Amniotic stem cell (primary cell): Measurements from ENCODE around the gene PDAP1.
"Not testable (repeated sequence)": the region's sequence is repeated elsewhere in the genome, so short reads cannot be mapped to it uniquely, and the experiment has no call there.

Experiments
- DNase-seq: peaks from one replicate; lab custom pipeline; 2025; lab: John Stamatoyannopoulos, UW

Gene PDAP1

GRCh38 chr7:99375070-99375807 is 33.2 kb downstream of the PDAP1 start:
- peak; percentile 16 for DNase-seq

- peak; percentile 14 for DNase-seq
These were observed 34.0 kb downstream of the PDAP1 start, which contains the start of gene ARPC1B for GRCh38 chr7:99374111-99375064. Gene ARPC1B (plus strand): TSS chr7:99374730. CDS start chr7:99385715, 10,985 bp downstream.

GRCh38 chr7:99373091-99374066 is 35.0 kb downstream of the PDAP1 start:
- DNase-seq = no peak

GRCh38 chr7:99372275-99373090 is 35.9 kb downstream of the PDAP1 start:
- no peak for DNase-seq

GRCh38 chr7:99371376-99371920 is 36.9 kb downstream of the PDAP1 start:
- no peak for DNase-seq

GRCh38 chr7:99369767-99370391 is 38.5 kb downstream of the PDAP1 start:
- DNase-seq = no peak

GRCh38 chr7:99368750-99369389 is 39.5 kb downstream of the PDAP1 start:
- DNase-seq = no peak

- no peak for DNase-seq
These were observed 41.8 kb downstream of the PDAP1 start for GRCh38 chr7:99366646-99367045.

- DNase-seq = no peak
These were observed 42.9 kb downstream of the PDAP1 start for GRCh38 chr7:99365318-99366141.

GRCh38 chr7:99363286-99363685 is 45.1 kb downstream of the PDAP1 start:
- no peak for DNase-seq

GRCh38 chr7:99362801-99363200 is 45.6 kb downstream of the PDAP1 start:
- DNase-seq = peak; percentile 52

- DNase-seq = no peak
These were observed 48.8 kb downstream of the PDAP1 start for GRCh38 chr7:99359465-99360154.

GRCh38 chr7:99358521-99358920 is 49.9 kb downstream of the PDAP1 start:
- DNase-seq = not testable (repeated sequence)

- no peak for DNase-seq
These were observed 50.5 kb downstream of the PDAP1 start for GRCh38 chr7:99357701-99358490.

GRCh38 chr7:99355098-99355497 is 53.3 kb downstream of the PDAP1 start:
- no peak for DNase-seq

- DNase-seq = no peak
These were observed 56.1 kb downstream of the PDAP1 start for GRCh38 chr7:99352247-99352646.

GRCh38 chr7:99350641-99351040 is 57.8 kb downstream of the PDAP1 start:
- DNase-seq = not testable (repeated sequence)
